HL-60 (cell line): ENCODE data around the gene IL32.

Experiments
- CTCF ChIP-seq: IDR thresholded peaks from one replicate; pipeline ENCODE4 v1.5.1; 2011; ENCODE audit warnings: low read length, control low read depth, inconsistent platforms; ENCODE audit not compliant: insufficient read depth
- POLR2AphosphoS5 ChIP-seq: IDR thresholded peaks from 2 replicates; pipeline ENCODE4 v1.6.1; 2012; ENCODE audit warnings: low read depth
- REST ChIP-seq: IDR thresholded peaks from 2 replicates; pipeline ENCODE4 v1.6.1; 2012; ENCODE audit warnings: low read depth; ENCODE audit not compliant: insufficient replicate concordance

GRCh38 chr16:3065742-3066439 lies 451 bp downstream of the IL32 start:
- TF ChIP-seq POLR2AphosphoS5 (no peak), CTCF (no peak), REST (no peak)
